Mononuclear cell (primary cell): Measurements from ENCODE around the gene HOXD13. TPM values are rescaled to one million over a fixed set of nuclear protein-coding genes. Genes with fewer than 3 reads are reported as not detected.

ENCODE experiments used
- H3K27me3 ChIP-seq: 2 replicates; pipeline ENCODE4 v1.6.0; 2011; ENCODE audit warnings: low read length, control low read depth; ENCODE audit not compliant: insufficient read depth
- H3K4me1 ChIP-seq: 2 replicates; pipeline ENCODE4 v1.5.1; 2011; ENCODE audit warnings: mild to moderate bottlenecking, low read length, control low read depth; ENCODE audit not compliant: insufficient read depth
- H3K4me3 ChIP-seq: 2 replicates; pipeline ENCODE4 v1.5.1; 2011; ENCODE audit warnings: mild to moderate bottlenecking, low read length, moderate library complexity
- H3K9me3 ChIP-seq: 2 replicates; pipeline ENCODE4 v1.5.1; 2011; ENCODE audit warnings: low read depth, mild to moderate bottlenecking, control low read depth, low read length
- total RNA-seq: library from RNA; depleted of rRNA; stranded (reverse); fragments of >200 nt; gene quantifications from one replicate; pipeline ENCODE4 v1.2.3, GENCODE V29; 2012

Gene HOXD13
- total RNA-seq, 1 donor: not detected

DNA sequence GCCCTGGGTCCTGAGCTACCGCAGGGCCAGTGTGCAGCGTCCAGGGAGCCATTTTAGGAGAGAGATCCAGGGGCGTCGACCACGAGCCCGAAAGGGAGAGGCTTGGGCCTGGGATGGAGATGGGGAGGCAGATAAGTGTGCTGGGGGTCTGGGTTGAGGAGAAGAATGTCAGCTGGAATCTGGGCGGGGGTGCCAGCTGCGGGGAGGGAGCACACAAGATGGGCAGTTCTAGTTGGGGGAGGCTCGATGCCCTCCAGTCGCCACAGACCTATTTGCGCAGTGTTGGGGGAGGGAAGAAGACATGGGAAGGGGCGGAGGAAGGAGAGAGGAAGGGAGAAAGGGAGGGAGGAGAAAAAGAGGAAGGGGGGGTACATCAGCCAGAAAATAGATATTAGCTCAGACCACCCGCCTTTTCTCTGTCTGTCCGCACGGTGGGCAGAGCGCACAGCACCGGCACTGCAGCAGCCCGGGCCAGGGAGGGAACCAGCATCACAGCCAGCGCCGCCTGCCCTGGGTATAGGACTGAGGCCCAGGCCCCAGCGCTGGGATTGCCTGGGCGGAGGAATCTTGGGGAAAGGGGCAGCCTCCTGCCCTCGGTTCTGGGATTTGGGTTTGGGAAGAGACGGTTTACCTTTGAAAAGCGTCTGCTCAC, 12.7 kb downstream of the HOXD13 start:
- Histone ChIP-seq H3K27me3 (peaks cover 88% of the 10 kb centered on the region), H3K9me3 (no peaks in the 10 kb centered on the region)

GRCh38 chr2:176105730-176106580, 13.4 kb downstream of the HOXD13 start:
- Histone ChIP-seq H3K27me3 (peaks cover 88% of the 10 kb centered on the region), H3K9me3 (no peaks in the 10 kb centered on the region)

More for the DNA sequence above, 12.7 kb downstream of the HOXD13 start:
- H3K4me1 ChIP-seq: peaks cover 6% of the 10 kb centered on the region
- H3K4me3 ChIP-seq: no peak overlapping the region

GRCh38 chr2:176106581-176107539, 14.3 kb downstream of the HOXD13 start, which contains the start of gene HOXD11:
Gene HOXD11 (plus strand): TSS chr2:176107280. CDS start chr2:176107356, 76 bp downstream.
- no peak within 1 kb of the TSS for H3K4me3 ChIP-seq
- no peaks in the 10 kb centered on the region for H3K9me3 ChIP-seq
- peaks cover 88% of the 10 kb centered on the region for H3K27me3 ChIP-seq
- H3K4me1 ChIP-seq: peaks cover 6% of the 10 kb centered on the region

More at GRCh38 chr2:176105730-176106580, 13.4 kb downstream of the HOXD13 start:
- Histone ChIP-seq H3K4me3 (no peak overlapping the region), H3K4me1 (peaks cover 6% of the 10 kb centered on the region)

- peaks cover 88% of the 10 kb centered on the region for H3K27me3 ChIP-seq
- H3K4me1 ChIP-seq: peaks cover 6% of the 10 kb centered on the region
- H3K4me3 ChIP-seq: no peak overlapping the region
- H3K9me3 ChIP-seq: no peaks in the 10 kb centered on the region
These were observed 15.2 kb downstream of the HOXD13 start for GRCh38 chr2:176107731-176108181.

- H3K9me3 ChIP-seq: no peaks in the 10 kb centered on the region
- H3K27me3 ChIP-seq: peaks cover 88% of the 10 kb centered on the region
- H3K4me1 ChIP-seq: peaks cover 6% of the 10 kb centered on the region
- no peak overlapping the region for H3K4me3 ChIP-seq
These were observed 16.8 kb downstream of the HOXD13 start for GRCh38 chr2:176109192-176109901.

DNA sequence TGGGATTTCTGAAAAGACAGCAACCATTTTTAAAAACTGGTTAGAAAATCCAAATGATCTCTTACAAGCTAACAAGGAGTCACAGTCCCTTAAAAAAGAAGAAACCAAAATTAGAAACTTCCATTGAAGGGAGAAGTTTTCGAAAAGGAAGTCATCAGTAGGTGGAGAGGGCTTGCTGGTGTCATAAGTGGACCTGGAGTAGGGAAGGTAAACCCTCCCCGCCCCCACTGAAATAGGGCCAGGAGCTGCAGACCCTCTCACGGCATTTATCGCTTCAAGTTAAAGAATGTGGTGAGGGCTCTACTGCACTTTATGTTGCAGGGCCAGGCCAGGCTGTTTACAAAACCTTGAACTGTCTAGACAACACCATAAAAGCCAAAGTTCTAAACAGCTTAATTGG, 17.4 kb downstream of the HOXD13 start:
- no peaks in the 10 kb centered on the region for H3K9me3 ChIP-seq

GRCh38 chr2:176110415-176111308, 18.1 kb downstream of the HOXD13 start:
- Histone ChIP-seq H3K9me3 (no peaks in the 10 kb centered on the region), H3K4me3 (no peak overlapping the region), H3K4me1 (peaks cover 6% of the 10 kb centered on the region), H3K27me3 (peaks cover 88% of the 10 kb centered on the region)

More for the DNA sequence above, 17.4 kb downstream of the HOXD13 start:
- Histone ChIP-seq H3K4me3 (no peak overlapping the region), H3K4me1 (peaks cover 6% of the 10 kb centered on the region), H3K27me3 (peaks cover 88% of the 10 kb centered on the region)

GRCh38 chr2:176111309-176111663, 18.8 kb downstream of the HOXD13 start:
- H3K4me3 ChIP-seq: no peak overlapping the region

DNA sequence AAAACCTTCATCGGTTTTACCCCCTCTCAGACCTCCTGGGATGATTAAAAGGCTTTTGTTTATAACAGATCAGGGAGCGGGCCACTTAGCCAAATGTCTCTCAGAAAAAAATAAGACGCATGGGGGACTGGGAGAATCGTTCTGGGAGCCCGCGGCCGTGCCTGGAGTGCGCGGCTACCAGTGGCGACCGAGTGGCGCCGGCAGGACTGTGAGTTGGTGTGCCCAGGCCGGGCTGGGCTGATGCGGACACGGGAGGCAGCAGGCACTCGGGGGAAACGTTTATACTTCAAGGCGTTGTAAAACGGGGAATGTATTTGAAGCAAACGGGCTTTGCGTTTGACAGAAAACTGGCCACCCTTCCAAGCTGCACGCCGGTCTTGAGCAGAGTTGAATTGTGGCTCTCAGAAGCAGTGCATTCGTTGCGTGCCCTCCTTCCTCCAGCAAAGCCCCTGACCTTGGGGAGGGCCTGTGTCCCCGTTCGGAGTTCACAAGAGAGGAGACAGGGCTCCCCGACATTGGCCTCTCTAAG, 19.4 kb downstream of the HOXD13 start:
- Histone ChIP-seq H3K4me1 (peaks cover 4% of the 10 kb centered on the region), H3K9me3 (no peaks in the 10 kb centered on the region), H3K27me3 (peaks cover 91% of the 10 kb centered on the region), H3K4me3 (no peak overlapping the region)

More at GRCh38 chr2:176111309-176111663, 18.8 kb downstream of the HOXD13 start:
- H3K4me1 ChIP-seq: peaks cover 6% of the 10 kb centered on the region
- no peaks in the 10 kb centered on the region for H3K9me3 ChIP-seq
- H3K27me3 ChIP-seq: peaks cover 88% of the 10 kb centered on the region

GRCh38 chr2:176112375-176113302, 20.1 kb downstream of the HOXD13 start:
- Histone ChIP-seq H3K4me3 (no peak overlapping the region), H3K9me3 (no peaks in the 10 kb centered on the region), H3K4me1 (no peaks in the 10 kb centered on the region), H3K27me3 (peaks cover 94% of the 10 kb centered on the region)

- Histone ChIP-seq H3K4me1 (no peaks in the 10 kb centered on the region), H3K27me3 (peaks cover 99% of the 10 kb centered on the region), H3K4me3 (no peak overlapping the region), H3K9me3 (no peaks in the 10 kb centered on the region)
These were observed 21.8 kb downstream of the HOXD13 start for GRCh38 chr2:176114120-176114929.
